Activated T-cell treated with anti-CD3 and anti-CD28 coated beads for 48 hours (primary cell): ENCODE results near the gene IL11.
"Not testable (repeated sequence)": the region's sequence is repeated elsewhere in the genome, so short reads cannot be mapped to it uniquely, and the experiment has no call there.

Experiments used
- DNase-seq: peaks from one replicate; pipeline ENCODE4 v3.0.0-alpha.2; 2020; ENCODE audit warnings: low read depth

The IL11 gene

DNA sequence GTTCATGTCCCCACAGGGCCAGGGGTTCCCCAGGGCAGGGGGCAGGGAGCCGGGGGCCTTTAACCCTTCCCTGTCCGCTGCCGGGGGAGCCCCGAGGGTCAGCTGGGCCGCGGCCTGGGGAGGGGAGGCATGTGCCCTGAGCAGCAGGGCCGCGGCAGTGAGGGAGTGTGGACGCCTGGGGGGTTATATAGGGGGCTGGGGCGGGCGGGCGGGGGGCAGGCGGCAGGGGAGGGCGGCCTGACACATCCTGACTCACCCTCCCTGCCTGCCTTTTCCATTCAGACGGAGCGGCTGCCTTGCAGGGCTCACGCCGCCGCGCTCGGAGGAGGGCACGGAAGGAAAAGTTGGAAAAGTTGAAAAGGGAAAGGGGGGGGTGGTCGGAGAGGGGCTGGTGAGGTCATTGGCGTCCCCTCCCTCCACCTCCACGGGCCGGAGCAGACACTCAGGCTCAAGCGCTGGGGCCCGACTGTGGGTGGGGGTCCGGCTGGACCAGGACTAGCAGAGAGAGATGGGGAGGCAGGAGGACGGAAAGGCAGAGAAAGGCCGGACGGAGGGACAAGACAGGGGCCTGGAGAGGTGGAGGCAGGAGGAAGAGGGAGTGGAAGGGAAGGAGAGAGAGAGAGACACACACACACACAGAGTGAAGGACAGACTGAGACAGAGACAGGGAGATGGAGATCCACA, at the start of gene IL11:
Gene IL11, minus strand, starts transcription at position 159 of the 684 bp plus-strand sequence. Its CDS starts 153 bp downstream, at position 6.
- no peak for DNase-seq

GRCh38 chr19:55419624-55420236, 49.5 kb upstream of the IL11 start:
- DNase-seq = no peak

GRCh38 chr19:55419103-55419502, 48.8 kb upstream of the IL11 start:
- DNase-seq = no peak

- no peak for DNase-seq
These were observed 47.9 kb upstream of the IL11 start for GRCh38 chr19:55418185-55418584.

DNA sequence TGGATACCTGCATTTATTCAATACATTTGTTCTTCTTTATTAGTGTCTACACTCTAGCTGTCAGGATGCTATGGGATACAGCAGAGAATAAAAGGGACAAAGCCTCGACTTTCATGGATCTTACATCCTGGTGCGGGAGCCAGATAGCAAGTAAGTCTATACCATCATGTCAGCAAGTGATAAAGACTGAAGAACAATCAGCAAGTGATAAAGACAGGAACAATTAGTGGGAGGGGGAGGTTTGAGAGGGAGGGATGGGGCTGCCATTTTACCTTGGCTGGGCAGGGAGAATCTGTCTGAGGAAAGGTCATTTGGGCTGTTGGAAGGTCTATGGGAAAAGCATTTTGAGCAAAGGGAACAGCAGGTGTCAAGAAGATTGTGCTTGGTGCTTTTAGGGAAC, 39.9 kb upstream of the IL11 start:
- DNase-seq = no peak

DNA sequence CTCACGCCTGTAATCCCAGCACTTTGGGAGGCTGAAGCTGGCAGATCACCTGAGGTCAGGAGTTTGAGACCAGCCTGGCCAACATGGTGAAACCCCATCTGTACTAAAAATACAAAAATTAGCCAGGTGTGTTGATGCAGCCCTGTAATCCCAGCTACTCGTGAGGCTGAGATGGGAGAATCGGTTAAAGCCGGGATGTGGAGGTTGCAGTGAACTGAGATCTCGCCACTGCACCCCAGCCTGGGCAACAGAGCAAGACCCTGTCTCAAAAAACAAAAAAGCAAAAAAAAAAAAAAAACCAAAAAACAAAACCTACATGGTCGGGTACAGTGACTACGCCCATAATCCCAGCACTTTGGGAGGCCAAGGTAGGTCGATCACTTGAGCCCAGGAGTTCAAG, 38.9 kb upstream of the IL11 start:
- DNase-seq = not testable (repeated sequence)

- no peak for DNase-seq
These were observed 38.2 kb upstream of the IL11 start for GRCh38 chr19:55408533-55408872.

DNA sequence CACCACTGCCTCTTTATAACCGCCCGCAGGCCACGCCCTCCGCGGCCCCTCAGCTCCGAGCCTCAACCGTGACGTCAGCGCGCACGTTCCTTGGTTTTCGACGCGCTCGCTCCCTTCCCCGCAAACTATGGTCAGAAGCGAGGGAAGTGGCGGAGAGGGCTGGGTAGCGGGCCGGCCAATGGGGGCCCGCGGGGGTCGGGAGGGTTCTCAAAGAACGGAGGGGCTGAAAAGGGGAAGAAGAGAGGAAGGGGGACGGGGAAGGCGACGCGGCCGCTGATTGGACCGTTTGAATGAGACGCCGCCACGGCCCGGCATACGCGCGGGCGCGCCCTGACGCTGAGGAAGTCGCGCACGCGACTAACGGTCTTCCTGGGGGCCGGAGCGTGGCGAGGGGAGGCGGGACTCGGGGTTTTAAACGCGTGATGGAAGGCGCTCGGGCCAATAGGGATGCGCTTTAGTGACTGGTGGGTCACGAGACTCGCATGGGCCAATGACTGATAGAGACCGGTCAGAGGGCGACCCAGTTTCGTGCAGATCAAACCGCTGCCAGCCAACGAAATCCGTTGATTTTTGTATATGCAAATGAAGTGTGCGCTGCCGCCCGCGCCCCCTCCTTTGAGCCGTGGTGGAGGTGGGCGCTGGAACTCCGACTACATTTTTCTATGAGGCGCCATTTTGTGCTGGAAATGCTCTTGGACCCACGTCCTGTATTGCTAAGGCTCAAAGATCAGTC, 37.7 kb upstream of the IL11 start:
- peak; percentile 95 for DNase-seq

DNA sequence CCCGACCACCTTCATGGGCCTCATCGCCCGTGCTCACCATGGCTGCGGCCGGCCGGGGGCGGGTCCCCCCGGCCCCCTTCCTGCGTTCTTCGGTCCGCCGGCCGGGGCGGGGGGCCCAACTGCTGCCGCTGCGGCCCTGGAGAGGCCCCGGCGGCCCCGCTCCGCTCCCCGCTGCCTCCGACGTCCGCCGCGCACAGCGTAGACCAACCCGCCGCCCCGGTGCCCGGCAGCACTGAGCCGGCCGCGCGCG, 37.2 kb upstream of the IL11 start, which contains the start of gene UBE2S:
Gene UBE2S, minus strand, starts transcription at position 239 of the 250 bp plus-strand sequence. Its CDS starts 199 bp downstream, at position 40.
- DNase-seq = not testable (repeated sequence)

- no peak for DNase-seq
These were observed 36.7 kb upstream of the IL11 start for GRCh38 chr19:55406826-55407549.

DNA sequence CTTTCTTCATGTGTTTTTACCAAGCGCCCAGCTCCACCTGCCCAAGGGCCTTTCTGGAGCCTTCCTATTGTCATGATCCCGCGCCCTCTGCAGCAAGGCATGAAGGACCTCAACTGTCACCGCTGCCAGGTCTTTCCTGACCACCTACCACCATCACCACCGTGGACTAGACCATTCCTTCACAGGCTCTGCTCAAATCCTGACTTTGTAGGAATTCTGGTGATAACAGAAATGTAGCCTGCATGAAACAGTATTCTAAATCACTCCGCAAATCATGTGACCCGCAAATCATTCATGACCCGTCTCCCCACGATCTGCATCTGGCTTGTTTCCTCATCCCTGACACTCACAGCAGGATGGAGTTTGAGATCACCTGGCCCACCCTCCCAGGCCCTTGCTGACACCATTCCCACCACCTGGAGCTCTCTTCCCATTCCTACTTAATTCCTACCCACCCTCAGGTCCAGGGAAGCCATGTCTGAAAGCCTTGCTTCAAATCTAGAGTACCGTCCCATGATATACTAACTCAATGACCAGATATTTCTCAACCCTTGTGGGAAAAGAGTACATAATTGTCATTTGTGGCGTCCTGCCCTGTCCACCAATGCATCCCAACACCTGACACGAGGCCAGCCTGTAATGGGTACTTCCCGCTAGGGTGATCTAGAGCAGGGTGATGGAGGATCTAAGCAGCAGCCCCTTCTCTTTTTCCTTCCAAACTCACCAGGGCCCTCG, 36.0 kb upstream of the IL11 start:
- DNase-seq = no peak

DNA sequence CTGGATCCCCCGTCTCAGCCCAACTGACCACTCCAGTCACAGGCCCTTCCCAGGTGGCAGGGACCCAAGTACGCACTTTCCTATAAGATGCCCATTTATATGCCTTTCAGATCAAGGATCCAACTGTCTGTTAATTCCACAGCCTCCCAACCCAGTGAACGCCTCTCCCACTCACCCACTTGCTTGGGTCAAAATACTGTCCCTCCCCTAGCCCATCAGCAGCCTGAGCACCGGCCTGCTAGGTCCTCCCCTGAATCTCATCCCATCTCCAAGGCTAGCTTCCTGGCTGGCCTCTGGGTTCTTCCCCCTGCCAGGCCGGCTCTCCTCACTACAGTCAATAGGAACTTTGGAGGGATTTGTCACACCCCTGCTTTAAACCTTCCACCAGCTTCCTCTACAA, 35.4 kb upstream of the IL11 start:
- no peak for DNase-seq

GRCh38 chr19:55402509-55402908, 32.2 kb upstream of the IL11 start:
- DNase-seq = no peak

- DNase-seq = not testable (repeated sequence)
These were observed 31.1 kb upstream of the IL11 start for GRCh38 chr19:55401390-55401789.

- DNase-seq = no peak
These were observed 30.2 kb upstream of the IL11 start for GRCh38 chr19:55400281-55401087.

- DNase-seq = no peak
These were observed 28.1 kb upstream of the IL11 start for GRCh38 chr19:55398200-55398925.

DNA sequence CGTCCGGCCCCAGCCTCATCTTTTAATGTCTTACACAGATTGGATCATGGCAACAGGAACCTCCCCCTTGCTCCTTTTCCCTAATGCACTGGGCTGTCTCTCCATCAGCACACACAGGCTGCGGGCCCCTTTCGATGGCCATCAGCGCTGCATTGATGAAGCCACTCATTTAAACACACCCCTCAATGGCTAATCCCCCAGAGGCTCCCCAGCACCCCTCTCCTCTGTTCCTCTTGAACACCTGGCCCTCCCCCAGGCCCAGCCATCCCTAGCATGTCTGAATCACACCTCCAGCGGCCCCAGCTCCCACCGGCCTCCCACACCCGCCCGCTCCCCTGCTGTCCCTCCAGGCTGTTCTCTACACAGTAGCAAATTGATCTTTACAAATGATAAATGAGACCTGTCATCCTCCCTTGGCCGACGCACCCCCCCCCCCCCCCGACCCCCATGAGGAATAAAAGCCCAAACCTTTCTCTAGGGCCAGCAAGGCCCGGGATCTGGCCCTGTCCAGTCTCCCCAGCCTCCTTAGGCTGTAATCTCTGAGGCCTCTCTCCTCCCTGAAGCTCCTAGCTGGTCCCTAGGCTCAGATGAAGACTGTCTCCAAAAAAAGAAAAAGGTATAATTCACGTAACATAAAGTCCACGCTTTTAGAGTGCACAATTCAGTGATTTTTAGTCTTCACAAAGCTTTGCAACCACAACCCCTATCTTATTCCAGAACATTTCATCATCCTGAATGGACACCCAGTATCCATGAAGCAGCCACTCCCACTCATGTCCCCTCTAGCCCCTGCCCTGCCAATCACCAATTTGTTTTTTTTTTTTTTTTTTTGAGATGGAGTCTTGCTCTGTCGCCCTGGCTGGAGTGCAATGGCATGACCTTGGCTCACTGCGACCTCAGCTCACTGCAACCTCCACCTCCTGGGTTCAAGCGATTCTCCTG, 22.8 kb upstream of the IL11 start:
- DNase-seq = no peak

GRCh38 chr19:55391702-55392615, 21.7 kb upstream of the IL11 start:
- no peak for DNase-seq
